ENCODE measurements around the gene SNX9.
"Not testable (repeated sequence)": the region's sequence is repeated elsewhere in the genome, so short reads cannot be mapped to it uniquely, and the experiment has no call there.

SNX9 gene

DNA sequence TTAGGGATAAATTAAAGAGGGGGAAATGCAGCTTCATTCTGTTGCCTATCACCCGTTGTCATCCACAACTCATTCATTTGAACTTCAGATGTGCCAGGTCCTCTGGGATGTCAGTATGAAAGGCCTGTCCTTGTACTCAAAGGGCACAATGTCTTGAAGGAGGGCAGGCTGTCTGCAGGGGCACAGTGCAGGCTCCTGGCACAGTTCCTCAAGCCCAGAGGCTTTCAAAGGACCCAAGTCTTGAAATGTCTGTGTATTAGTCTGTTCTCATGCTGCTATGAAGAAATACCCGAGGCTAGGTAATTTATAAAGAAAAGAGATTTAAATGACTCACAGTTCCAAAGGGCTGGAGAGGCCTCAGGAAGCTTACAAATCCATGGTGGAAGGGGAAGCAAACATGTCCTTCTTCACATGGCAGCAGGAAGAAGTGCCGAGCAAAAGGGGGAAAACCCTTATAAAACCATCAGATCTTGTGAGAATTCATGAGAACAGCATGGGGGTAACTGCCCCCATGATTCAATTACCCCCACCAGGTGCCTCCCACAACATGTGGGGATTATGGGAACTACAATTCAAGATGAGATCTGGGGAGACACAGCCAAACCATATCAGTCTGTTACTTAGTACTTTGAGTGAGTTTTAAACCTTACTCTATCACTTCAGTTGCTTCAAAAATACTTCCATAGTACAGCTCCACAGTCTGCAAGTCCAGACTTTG lies 9.4 kb downstream of the SNX9 start:
- DNase-seq = no peak

DNA sequence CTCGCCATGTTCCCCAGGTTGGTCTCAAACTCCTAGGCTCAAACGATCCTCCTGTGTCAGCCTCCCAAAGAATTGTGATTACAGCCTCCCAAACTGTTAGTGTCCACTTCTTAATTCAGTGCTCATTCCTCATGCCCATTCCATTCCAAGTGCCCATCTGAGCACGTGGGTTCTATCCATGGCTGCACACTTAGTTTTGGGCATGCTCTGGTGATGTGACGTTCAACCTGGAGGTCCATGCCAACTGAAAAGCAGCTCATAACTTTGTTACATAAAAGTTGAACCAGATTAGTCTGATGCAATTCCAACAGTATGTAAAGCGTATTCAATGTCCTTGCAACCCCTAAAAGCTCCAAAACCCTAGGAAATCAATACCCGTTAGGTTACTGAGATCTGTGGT lies 11.5 kb downstream of the SNX9 start:
- DNase-seq = no peak

DNA sequence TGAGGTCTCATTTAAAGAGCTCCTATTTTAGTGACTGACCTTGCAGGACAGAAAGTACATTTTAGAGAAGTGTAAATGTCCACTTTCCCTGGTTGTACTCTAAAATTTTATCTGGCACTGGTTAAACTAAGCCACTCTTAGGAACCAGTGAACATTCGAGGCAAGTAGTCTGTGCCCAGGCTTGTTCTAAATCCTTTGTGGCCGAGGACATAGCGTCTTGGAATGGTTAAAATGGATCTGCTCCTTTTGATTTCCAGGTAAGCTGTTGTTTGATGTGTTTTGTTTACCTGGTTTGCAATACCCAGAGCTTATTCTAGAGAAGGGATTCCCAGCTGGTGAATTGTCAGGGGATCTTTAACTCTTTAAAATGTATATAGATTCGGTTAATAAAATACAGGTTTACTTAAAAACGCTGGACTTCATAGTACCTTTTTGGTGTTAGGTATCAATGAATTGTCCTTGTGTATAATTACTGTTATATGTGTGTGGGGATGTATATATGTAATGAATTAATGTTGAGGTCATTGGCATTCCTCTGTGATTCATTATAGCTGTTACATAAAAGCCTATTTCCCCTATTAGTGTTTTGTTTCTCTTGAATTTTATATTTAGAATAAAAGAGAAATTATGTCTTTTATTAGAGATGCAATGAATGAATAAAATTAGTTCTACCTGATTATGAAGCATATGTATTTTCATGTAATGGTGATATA lies 15.8 kb downstream of the SNX9 start:
- no peak for DNase-seq

DNA sequence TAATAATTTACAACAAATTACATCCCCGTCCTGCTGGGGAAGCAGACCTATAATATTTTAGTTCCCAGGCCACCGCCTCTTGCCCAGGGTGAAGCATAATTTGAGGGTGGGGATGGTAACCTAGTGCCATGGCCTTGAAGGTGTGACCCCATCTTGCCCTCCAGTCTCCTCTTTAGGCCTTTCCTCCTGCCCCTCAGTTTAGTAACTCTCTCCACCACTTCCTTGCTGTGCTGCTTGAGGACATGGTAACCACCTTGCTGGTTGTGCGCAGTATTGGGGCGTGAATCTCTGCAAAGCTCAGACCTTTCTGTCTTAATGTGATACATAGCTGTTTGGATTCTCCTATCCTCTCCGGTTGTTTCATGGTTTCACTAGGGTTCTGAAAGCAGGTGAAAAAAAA lies 16.6 kb downstream of the SNX9 start:
- no peak for DNase-seq

DNA sequence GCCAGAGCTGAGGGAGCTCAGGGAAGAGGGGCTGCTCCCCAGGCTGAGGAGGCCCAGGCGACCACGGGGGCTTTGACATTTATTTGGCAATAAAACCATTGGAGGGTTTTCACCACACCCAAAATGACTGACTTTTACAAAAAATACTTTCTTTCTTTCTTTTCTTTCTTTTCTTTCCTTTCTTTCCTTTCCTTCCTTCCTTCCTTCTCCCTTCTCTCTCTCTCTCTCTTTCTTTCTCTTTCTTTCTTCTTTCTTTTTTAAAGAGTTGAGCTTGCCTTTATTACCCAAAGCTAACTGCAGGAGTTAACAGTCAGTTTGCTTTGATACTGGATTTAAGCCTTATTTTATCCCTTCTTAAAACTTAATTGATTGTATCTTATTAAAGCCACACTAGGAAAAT lies 17.2 kb downstream of the SNX9 start:
- no peak for DNase-seq

DNA sequence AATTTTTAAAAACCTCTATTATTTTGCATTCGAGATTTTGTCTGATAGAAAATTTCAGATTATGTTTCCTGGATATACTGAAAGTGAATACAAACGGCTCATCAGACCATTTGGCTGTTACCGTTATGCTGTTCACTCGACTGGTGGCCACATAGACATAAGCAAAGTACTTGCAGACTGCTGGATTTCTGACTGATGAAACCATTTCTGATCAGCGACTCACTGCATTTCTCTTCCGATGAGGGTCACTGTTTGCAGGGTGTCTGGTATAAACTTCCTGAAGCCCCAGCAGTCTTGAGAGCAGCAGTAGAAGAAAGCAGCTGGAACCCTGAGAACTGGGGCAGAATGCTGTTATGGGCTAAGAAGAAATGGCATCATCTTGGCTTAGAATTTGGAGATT lies 17.7 kb downstream of the SNX9 start:
- DNase-seq = no peak

DNA sequence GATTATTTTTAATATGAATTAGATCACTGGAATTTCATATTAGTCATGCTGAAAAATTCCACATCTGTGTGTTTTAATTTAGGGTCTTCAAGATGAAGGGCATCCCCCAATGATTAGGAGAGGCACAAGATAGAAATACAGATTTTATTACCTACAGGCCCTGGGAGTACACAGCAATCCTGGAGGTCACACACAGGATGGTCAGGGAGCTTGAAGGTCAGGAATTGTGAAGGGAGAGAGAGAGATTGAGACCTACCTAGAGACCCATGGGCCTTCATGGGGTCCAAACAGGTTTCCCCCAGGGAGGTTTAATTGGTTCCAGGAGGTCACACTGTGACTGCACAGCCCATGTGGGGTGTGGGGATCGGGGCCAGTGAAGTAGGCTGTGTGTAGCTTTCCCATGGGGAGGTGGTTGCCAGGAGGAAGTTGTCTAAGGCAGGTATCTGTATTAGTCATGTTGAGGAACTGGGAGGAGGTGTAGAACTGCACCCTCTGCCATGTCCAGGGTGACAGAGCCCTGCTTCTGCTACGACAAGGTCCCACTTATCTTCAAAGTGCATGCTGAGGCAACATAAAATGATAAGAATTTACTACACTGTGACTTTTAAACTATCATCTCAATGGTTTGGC lies 18.3 kb downstream of the SNX9 start:
- no peak for DNase-seq

DNA sequence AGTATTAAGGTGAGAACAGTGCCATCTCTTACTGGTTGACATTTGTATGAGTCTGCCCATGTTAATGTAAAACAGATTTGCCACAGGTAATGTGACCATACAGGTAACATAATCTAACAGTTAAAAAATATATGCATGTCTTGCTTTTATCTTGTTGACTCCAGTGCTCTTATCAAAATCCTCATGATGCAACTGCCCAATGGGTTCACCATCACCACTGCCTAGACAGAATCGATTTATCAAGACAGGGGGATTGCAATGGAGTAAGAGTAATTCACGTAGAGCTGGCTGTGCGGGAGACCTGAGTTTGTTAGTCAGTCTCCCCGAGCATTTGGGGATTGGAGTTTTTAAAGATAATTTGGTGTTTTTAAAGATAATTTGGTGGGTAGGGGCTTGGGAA lies 19.2 kb downstream of the SNX9 start:
- no peak for DNase-seq

DNA sequence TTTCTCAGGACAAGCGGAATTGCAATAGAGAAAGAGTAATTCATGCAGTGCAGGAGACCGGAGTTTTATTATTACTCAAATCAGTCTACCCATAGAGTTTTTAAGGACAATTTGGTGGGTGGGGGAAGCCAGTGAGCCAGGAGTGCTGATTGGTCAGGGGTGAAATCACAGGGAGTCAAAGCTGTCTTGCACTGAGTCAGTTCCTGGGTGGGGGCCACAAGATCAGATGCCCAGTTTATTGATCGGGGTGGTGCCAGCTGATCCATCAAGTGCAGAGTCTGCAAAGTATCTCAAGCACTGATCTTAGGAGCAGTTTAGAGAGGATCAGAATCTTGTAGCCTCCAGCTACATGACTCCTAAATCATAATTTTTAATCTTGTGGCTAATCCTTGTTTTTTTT lies 21.1 kb downstream of the SNX9 start:
- not testable (repeated sequence) for DNase-seq

DNA sequence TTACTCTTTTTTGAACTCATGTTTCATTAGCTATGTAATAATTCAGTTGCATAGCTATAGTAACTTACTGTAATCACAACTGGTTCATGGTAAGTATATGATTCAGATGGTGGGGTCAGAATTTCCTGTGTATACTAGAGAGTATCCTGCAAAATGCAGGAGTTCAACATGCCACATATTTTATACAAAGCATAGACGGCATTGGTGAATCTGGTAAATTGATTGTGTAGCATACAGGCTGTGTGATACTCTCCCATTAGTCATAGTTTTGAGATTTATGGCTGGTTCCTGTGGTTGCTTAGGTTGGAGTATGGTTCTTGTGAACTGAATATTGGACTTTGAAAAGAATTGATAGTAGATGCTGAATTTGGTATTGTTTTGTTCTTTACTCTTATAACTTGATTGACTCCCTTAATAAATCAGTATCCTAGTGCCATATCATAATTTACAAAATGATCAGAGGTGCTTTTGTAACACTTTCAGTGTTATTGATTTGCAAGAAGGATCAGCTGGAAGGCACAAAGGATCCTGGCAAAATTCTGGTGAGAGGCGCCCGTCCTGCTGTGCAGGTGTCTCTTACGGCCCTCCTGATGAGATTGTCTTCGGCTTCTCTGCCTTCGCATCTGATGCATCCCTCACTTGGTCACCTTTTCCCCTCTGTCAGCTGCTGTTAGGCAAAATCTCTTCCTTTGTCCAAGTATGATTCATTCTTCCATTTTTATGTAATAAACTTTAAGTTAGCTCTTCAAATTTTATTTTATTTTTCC lies 22.6 kb downstream of the SNX9 start:
- DNase-seq = no peak

DNA sequence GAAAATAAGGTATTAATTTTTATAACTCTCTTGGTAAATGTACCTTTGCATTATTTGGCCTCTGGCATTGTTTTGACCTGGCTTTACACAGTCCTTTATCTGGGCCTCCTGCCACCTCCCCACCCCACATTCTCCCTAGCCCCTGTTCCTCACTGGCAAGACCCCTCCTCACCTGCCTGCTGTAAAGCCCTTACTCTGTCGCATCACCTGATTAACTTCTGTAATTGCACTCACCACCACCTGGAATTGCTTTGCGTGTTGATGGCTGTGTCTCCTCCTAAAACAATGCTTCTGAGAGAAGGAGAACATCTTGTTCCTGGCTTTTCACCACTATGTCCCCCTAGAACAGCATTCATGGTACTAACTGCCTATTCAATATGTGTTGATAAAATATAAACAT lies 24.8 kb downstream of the SNX9 start:
- DNase-seq = no peak

DNA sequence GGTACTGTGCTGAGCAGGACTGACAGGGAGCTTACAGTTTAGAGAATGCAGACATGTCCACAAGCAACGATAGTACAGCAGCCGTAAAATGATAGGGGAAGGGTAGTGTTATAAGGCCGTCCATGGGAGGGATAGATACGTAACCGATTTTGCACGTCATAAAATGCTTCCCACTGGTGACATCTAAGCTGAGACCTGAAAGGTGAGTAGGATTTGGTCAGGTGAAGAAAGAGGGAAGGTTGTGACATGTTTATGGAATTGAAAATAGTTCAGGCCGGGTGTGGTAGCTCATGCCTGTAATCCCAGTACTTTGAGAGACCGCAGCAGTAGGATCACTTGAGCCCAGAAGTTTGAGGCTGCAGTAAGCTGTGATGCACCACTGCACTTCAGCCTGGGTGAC lies 25.6 kb downstream of the SNX9 start:
- no peak for DNase-seq

DNA sequence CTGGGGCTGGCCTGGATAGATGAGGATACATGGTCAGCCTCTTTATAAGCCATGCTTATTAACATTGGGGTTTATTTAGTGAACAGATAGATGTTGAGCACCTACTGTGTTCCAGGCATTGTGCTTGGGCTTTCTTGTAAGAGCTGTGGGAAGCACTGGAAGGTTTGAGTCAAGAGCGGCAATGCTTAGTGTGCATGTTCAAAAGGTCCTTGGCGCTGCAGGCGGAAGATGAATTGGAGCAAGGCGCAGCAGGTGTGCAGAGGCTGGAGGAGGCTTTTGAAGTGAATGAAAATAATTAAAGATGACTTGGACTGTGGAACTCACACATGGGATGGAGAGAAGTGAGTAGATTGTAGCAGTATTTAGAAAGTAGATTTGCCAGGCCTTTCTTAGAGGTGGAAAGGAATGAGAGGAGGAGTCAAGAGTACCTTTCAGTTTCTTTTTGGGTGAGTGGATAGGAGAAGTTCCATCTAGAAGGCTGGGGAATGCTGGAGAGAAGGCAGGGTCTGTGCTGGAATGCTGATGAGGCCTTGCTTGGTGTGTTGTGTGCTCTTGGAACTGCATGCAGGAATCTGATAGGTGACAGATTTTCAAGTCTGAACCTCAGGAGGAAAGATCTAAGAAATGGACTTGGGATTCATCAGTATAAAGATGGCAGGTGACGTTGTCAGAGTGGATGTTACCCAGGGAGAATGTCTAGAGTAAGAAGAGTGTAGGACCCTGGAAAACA lies 26.4 kb downstream of the SNX9 start:
- no peak for DNase-seq

DNA sequence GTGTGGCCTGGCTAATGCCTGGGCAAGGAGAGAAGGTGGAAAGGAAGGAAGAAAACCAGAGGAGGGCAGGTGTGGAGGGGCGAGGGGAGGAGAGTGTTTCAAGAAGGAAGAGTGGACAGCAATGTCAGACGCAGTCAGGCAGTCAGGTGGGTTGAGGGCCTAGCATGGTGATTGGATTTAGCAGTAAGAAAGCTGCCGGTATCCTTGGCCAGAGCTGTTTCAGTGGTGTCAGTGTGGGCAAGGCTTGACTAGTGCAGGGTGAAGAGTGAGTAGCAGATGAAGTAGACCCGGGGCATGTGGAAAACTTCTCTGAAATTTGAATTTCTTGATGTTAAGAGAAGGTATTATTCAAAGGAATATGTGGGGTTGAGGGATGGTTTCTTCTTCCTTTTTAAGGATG lies 27.0 kb downstream of the SNX9 start:
- no peak for DNase-seq

DNA sequence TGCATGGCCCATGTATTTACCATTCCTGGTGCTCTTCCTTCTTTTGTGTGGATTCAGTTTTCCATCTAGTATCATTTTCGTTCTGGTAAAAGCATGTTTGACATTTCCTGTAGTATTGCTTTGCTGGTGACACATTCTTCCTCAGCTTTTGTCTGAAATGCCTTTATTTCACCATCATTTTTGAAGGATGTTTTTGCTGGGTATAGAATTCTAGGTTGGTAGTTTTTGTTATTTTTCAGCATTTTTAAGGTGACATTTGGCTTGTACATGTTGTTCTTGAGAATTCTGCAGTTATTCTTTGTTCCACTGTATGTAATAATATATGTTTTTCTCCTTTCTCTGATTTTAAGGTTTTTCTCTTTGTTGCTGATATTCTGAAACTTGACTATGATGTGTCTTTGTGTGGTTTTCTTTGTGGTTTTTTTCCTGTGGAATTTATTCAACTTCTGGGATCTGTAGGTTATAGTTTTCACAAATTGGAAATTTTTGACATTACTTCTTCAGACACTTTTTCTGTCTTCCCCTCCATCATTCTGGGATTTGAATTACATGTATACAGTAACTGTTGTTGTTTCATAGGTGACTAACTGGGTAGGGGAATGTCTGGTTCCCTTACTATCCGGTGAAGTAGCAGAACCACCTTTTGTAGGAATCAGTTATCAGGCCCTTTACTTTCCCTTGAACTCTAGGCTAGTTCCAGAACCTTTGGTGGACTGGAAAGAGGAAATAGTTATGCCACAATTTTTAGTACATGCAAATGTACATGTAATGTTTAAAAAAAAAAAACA lies 30.2 kb downstream of the SNX9 start:
- no peak for DNase-seq

DNA sequence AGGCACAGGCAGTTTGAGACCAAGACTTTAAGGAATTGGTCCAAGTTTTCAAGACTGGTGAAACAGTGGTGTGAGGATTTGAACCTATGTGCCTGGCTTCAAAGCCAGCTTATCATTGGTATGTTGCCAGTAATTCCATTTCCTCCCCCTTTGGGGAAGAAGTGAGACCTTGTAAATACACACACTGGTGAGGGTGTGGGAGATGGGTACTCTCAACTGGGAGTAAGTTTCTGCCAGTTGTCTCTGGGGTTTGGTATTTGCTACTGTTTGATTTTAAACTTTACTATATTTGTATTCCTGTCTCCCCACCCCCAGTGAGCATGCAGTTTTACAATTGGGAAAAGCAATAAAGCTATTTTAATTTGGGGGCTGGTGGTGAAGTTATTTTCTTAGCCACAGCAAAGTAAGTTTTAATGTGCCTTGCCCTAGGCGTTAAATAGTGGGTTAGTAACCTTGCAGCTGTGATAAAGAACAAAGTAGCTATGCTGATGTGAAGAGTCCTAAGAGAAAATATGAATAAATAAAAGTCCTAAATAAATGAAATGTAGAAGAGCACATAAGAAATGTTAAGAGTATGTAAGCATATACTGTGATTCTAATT lies 31.0 kb downstream of the SNX9 start:
- no peak for DNase-seq

DNA sequence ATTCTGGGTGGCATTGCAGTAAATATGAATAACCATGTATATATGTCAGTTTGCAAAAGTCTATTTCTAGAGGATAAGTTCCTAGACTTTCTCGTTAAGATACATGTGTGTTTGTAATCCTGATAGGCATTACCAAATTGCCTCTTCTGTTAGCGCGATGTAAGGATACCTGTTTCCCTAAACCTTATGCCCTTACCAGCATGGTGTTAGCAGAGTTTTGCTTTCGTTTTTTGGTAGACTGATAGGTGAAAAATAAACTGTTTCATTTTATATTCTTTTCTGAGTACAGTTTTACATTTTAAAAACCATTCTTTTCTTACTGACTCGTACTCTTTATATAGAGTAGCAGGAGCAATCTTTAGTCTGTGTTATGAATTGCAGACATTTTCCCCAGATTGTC lies 32.3 kb downstream of the SNX9 start:
- no peak for DNase-seq

DNA sequence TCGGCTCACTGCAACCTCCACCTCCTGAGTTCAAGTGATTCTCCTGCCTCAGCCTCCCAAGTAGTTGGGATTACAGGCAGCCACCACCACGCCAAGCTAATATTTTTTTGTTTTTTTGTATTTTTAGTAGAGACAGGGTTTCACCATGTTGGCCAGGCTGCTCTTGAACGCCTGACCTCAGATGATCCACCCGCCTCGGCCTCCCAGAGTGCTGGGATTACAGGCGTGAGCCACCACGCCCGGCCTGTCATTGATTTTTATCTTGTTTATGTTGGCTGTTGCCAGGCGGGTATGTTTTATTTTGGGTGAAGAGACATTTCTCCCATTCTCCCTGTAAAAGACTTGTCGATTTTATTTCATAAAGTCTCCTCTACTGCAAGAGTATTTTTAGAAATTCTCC lies 32.8 kb downstream of the SNX9 start:
- not testable (repeated sequence) for DNase-seq

DNA sequence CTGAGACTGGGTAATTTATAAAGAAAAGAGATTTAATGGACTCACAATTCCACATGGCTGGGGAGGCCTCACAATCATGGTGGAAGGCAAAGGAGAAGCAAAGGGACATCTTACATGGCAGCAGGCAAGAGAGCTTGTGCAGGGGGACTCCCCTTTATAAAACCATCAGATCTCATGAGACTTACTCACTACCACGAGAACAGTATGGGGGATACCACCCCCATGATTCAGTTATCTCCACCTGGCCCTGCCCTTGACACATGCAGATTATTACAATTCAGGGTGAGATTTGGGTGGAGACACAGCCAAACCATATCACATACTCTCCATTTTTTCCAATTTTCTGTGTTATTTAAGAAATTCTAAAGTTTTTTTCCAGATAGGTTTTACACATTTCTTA lies 35.6 kb downstream of the SNX9 start:
- DNase-seq = peak; percentile 35

DNA sequence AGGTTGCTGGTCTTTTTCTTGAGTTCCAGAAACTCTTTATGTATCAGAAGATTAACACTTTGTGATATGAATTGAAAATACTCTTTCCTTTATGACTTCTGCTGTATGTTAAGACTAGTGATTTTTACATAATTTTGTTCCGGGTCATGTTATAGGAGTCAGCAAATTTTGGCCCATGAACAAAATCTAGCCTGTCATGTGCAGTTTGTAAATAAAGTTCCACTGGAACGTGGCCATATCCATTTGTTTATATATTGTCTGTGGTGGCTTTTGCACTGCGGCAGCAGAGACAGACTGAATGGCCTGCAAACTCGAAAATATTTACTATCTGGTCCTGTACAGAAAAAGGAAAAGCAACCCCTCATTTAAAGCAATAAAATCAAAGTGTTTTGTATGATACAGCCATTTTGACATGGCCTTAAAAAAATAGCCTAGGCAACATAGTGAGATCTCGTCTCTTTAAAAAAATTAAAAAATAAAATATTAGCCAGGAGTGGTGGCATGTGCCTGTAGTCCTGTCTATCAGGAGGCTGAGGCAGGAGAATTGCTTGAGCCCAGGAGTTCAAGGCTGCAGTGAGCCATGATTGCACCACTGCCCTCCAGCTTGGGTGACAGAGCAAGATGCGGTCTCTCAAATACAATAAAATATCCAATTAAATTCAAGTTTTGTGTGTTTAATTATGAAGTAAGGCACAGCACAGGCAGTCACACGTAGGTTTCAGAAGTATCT lies 36.9 kb downstream of the SNX9 start:
- DNase-seq = no peak

DNA sequence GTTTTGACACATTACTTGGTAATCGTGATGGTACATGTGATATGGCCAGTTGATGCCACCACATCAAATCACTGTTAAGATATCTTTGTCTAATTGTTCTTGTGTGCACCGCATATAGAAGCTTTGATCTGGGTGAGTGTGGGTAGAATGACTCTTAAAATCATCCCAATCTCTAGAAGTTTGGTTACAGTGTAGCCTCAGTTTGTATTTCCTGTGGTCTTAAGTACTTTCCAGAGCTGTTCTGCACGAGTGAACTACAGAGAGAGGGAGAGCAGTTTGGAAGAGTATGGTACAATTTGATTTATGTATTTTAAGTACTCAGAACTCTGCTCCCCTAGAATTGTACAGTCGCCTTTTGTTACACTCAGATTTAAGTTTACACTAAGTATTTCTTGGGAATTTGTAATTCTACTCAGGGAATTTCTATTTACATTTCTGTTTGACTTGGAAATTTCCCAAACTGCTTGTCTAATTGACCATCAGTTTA lies 37.5 kb downstream of the SNX9 start:
- DNase-seq = peak; percentile 33
